Measurements from ENCODE around the gene ZNF622. TPM values are rescaled to one million over a fixed set of nuclear protein-coding genes. Genes with fewer than 3 reads are reported as not detected.
"Not testable (repeated sequence)": the region's sequence is repeated elsewhere in the genome, so short reads cannot be mapped to it uniquely, and the experiment has no call there.

The ZNF622 gene
- total and polyA plus RNA-seq, 8 donors: 19.3 to 52.1 (median 26.5) TPM

GRCh38 chr5:16446993-16447392, 18.6 kb downstream of the ZNF622 start:
- Histone ChIP-seq H3K4me1 (no peaks in the 10 kb centered on the region), H3K9me3 (no peaks in the 10 kb centered on the region), H3K27ac (no peak overlapping the region), H3K36me3 (peaks cover 0 to 31% (median 25%) of the 10 kb centered on the region in 3 donors), H3K27me3 (no peaks in the 10 kb centered on the region), H3K4me3 (no peak overlapping the region)
- FAIRE-seq: no peak
- DNase-seq: no peak
- TF ChIP-seq, protein P1, sequence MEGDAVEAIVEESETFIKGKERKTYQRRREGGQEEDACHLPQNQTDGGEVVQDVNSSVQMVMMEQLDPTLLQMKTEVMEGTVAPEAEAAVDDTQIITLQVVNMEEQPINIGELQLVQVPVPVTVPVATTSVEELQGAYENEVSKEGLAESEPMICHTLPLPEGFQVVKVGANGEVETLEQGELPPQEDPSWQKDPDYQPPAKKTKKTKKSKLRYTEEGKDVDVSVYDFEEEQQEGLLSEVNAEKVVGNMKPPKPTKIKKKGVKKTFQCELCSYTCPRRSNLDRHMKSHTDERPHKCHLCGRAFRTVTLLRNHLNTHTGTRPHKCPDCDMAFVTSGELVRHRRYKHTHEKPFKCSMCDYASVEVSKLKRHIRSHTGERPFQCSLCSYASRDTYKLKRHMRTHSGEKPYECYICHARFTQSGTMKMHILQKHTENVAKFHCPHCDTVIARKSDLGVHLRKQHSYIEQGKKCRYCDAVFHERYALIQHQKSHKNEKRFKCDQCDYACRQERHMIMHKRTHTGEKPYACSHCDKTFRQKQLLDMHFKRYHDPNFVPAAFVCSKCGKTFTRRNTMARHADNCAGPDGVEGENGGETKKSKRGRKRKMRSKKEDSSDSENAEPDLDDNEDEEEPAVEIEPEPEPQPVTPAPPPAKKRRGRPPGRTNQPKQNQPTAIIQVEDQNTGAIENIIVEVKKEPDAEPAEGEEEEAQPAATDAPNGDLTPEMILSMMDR (IDR thresholded peaks at IDR 0.05): no peak
- 85% methylated on average over 5 of the region's 5 CpGs for WGBS, 2 donors
- intact Hi-C loops (cut with DNase I): no loop called here
- peak in 1 of 4 donors; percentile 29 for ATAC-seq

GRCh38 chr5:16437977-16438376, 27.6 kb downstream of the ZNF622 start:
- Histone ChIP-seq H3K4me3 (no peak overlapping the region), H3K4me1 (no peaks in the 10 kb centered on the region), H3K36me3 (no peaks in the 10 kb centered on the region), H3K27ac (no peak overlapping the region), H3K9me3 (no peaks in the 10 kb centered on the region), H3K27me3 (no peaks in the 10 kb centered on the region)
- 47 to 68% methylated on average over 1 of the region's 1 CpG for WGBS, 2 donors
- TF ChIP-seq, protein P1 (IDR thresholded peaks at IDR 0.05): no peak
- FAIRE-seq: no peak
- intact Hi-C loops (cut with DNase I): no loop called here
- DNase-seq: no peak
- peak in 2 of 4 donors; percentile 43 to 66 for ATAC-seq

DNA sequence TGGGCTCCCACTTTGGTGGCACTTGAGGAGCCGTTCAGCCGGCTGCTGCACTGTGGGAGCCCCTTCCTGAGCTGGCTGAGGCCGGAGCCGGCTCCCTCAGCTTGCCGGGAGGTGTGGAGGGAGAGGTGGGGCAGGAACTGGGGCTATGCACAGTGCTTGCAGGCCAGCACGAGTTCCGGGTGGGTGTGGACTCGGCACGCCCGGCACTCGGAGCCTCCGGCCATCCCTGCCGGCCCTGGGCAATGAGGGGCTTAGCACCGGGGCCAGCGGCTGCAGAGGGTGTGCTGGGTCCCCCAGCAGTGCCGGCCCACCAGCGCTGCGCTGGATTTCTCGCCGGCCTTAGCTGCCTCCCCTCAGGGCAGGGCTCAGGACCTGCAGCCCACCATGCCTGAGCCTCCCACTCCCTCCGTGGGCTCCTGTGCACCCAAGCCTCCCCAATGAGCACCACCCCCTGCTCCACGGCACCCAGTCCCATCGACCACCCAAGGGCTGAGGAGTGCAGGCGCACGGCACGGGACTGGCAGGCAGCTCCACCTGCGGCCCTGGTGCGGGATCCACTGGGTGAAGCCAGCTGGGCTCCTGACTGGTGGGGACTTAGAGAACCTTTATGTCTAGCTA, 29.4 kb downstream of the ZNF622 start:
- intact Hi-C loops (cut with DNase I); H3K27ac ChIP-seq; H3K36me3 ChIP-seq; ATAC-seq; FAIRE-seq; H3K4me1 ChIP-seq; H3K27me3 ChIP-seq; H3K9me3 ChIP-seq; H3K4me3 ChIP-seq: not testable (repeated sequence)
- WGBS, 2 donors: 92 to 95% methylated on average over 23 to 28 of the region's 28 CpGs
- DNase-seq: peak in 1 of 6 donors; percentile 66

- WGBS, 2 donors: 48 to 51% methylated on average over 2 of the region's 2 CpGs
- no peaks in the 10 kb centered on the region for H3K36me3 ChIP-seq
- FAIRE-seq (no peak), ATAC-seq (peak in 1 of 4 donors; percentile 35), DNase-seq (no peak)
- intact Hi-C loops (cut with DNase I): no loop called here
- no peak overlapping the region for H3K4me3 ChIP-seq
- H3K27ac ChIP-seq: no peak overlapping the region
- H3K27me3 ChIP-seq: no peaks in the 10 kb centered on the region
- no peaks in the 10 kb centered on the region for H3K4me1 ChIP-seq
- H3K9me3 ChIP-seq: no peaks in the 10 kb centered on the region
- TF ChIP-seq, protein P1 (IDR thresholded peaks at IDR 0.05): no peak
These were observed 34.1 kb downstream of the ZNF622 start for GRCh38 chr5:16431490-16431889.

DNA sequence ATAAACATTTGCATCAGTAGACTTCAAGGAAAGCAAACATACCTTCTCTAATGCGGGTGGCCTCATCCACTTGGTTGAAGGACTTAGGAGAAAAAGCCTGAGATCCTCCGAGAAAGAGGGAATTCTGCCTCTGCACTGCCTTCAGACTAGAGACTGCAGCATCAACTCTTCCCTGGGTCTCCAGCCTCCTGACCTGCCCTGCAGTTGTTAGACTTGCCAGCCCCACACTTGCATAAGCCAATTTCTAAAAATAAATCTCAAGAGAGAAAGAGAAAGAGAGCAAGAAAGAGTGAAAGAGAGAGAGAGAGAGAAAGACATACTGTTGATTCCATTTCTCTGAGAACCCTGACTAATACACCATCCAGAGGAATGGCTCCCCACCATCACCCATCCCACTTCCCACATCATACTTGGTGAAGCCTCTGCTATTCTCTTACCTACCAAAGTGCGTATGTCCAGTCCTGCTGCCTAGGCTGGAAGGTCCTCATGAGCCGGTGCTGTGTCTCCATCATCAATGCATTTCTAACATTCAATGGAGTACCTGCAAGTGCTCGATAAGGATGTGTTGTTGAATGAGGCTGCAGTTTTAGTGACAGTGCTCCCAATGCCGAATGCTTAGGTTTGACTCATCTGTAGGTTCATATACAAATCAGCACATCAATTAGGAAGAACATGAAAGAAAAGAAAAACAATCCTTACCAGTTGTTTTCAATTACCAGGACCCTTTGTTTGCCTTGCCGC, 35.1 kb downstream of the ZNF622 start:
- FAIRE-seq: no peak

More for the DNA sequence above, 35.1 kb downstream of the ZNF622 start:
- DNase-seq: no peak
- H3K36me3 ChIP-seq: no peaks in the 10 kb centered on the region
- H3K9me3 ChIP-seq: no peaks in the 10 kb centered on the region
- no peaks in the 10 kb centered on the region for H3K4me1 ChIP-seq
- intact Hi-C loops (cut with DNase I): no loop called here
- 92 to 95% methylated on average over 7 of the region's 7 CpGs for whole genome bisulfite sequencing, 2 donors
- H3K27me3 ChIP-seq: no peaks in the 10 kb centered on the region
- ATAC-seq: no peak
- no peak overlapping the region for H3K4me3 ChIP-seq
- TF ChIP-seq, protein P1 (IDR thresholded peaks at IDR 0.05): no peak
- no peak overlapping the region for H3K27ac ChIP-seq
